CD4-positive, alpha-beta memory T cell (primary cell): ENCODE measurements around the gene HTR2B. TPM values are rescaled to one million over a fixed set of nuclear protein-coding genes. Genes with fewer than 3 reads are reported as not detected.

Source experiments
- CTCF ChIA-PET: fragments of 350-600 bp; sonication (Branson Sonifier 250); formaldehyde crosslinking; loops from one replicate; lab custom pipeline; 2021; ENCODE audit warnings: inconsistent platforms; ENCODE audit not compliant: partially characterized antibody; lab: Charles Lee
- POLR2A ChIA-PET: fragments of 350-600 bp; sonication (Branson Sonifier 250); formaldehyde crosslinking; loops from one replicate; lab custom pipeline; 2021; ENCODE audit not compliant: partially characterized antibody; lab: Charles Lee
- DNase-seq, 5 donors: peaks; one replicate each; pipeline versions ENCODE4 v3.0.0 to v3.0.0-alpha.2; 2020 to 2022; ENCODE audit warnings: mixed read lengths in 1 of 5
- H3K27ac ChIP-seq: one replicate; pipeline ENCODE4 v1.7.0; 2013; ENCODE audit warnings: low read depth, low read length
- H3K27me3 ChIP-seq: 2 replicates; pipeline ENCODE4 v1.7.0; 2013; ENCODE audit warnings: mild to moderate bottlenecking, low read length, moderate library complexity; ENCODE audit not compliant: insufficient read depth
- H3K36me3 ChIP-seq: 2 replicates; pipeline ENCODE4 v1.7.0; 2013; ENCODE audit warnings: mild to moderate bottlenecking, low read length, moderate library complexity; ENCODE audit not compliant: insufficient read depth
- H3K4me1 ChIP-seq: 2 replicates; pipeline ENCODE4 v1.7.0; 2013; ENCODE audit warnings: mild to moderate bottlenecking, low read length, moderate library complexity; ENCODE audit not compliant: insufficient read depth
- H3K4me3 ChIP-seq, 2 donors: one replicate each; pipeline ENCODE4 v1.7.0; 2013; ENCODE audit warnings: low read length in 2 of 2, mild to moderate bottlenecking in 1 of 2
- H3K9me3 ChIP-seq, 2 donors: one replicate each; pipeline ENCODE4 v1.7.0; 2013; ENCODE audit warnings: low read length in 2 of 2, control low read depth in 1 of 2; ENCODE audit not compliant: control insufficient read depth in 1 of 2
- H3K27ac Mint-ChIP-seq, 7 donors: one replicate each; pipeline ENCODE4 v1.8.0; 2020 to 2021; ENCODE audit warnings: mixed read lengths in 7 of 7, mild to moderate bottlenecking in 6 of 7, inconsistent platforms in 3 of 7, moderate library complexity in 3 of 7
- H3K27me3 Mint-ChIP-seq, 2 donors: one replicate each; pipeline ENCODE4 v1.8.0; 2020 to 2021; ENCODE audit warnings: mixed read lengths in 2 of 2
- H3K36me3 Mint-ChIP-seq, 2 donors: one replicate each; pipeline ENCODE4 v1.8.0; 2020 to 2021; ENCODE audit warnings: mixed read lengths in 2 of 2, inconsistent platforms in 1 of 2, mild to moderate bottlenecking in 1 of 2
- H3K4me1 Mint-ChIP-seq, 4 donors: one replicate each; pipeline ENCODE4 v1.8.0; 2020 to 2021; ENCODE audit warnings: mixed read lengths in 4 of 4, mild to moderate bottlenecking in 1 of 4
- H3K4me3 Mint-ChIP-seq, 8 donors: one replicate each; pipeline ENCODE4 v1.8.0; 2020 to 2021; ENCODE audit warnings: mixed read lengths in 8 of 8, mild to moderate bottlenecking in 7 of 8, moderate library complexity in 6 of 8, inconsistent platforms in 3 of 8
- H3K9me3 Mint-ChIP-seq, 8 donors: one replicate each; pipeline ENCODE4 v1.8.0; 2020 to 2021; ENCODE audit warnings: mixed read lengths in 8 of 8, mild to moderate bottlenecking in 5 of 8, inconsistent platforms in 3 of 8, moderate library complexity in 1 of 8
- intact Hi-C: fragments of 100-400 bp; cut with micrococcal nuclease; formaldehyde crosslinking; loops from one replicate; pipeline ENCODE4 v1.15.1; 2023
- polyA plus RNA-seq, 2 donors: library from polyadenylated mRNA; unstranded; fragments of 300-500 nt; fragmentation: Illumina TruSeq; gene quantifications; one replicate each; pipeline ENCODE4 v1.2.3, GENCODE V29; 2021
- total RNA-seq, 2 experiments: library from RNA; stranded (reverse); gene quantifications; one replicate each; pipeline ENCODE4 v1.2.3, GENCODE V29; 2021

Gene HTR2B
- total and polyA plus RNA-seq, 4 experiments from 2014 or later: 0.10 to 0.21 TPM; not detected in 2

- H3K4me3 Mint-ChIP-seq: no peak overlapping the region
- ChIA-PET POLR2A (no interaction called here), CTCF (no interaction called here)
- H3K9me3 ChIP-seq: no peaks in the 10 kb centered on the region
- no peak for DNase-seq
- no peaks in the 10 kb centered on the region for H3K36me3 ChIP-seq
- H3K36me3 Mint-ChIP-seq: peaks cover 5% of the 10 kb centered on the region in 2 donors
- peaks cover 0 to 7% (median 5%) of the 10 kb centered on the region in 4 donors for H3K4me1 Mint-ChIP-seq
- H3K9me3 Mint-ChIP-seq: no peaks in the 10 kb centered on the region
- H3K27me3 ChIP-seq: no peaks in the 10 kb centered on the region
- H3K4me1 ChIP-seq: no peaks in the 10 kb centered on the region
- H3K27ac Mint-ChIP-seq: no peak overlapping the region
- no peak overlapping the region for H3K27ac ChIP-seq
- H3K27me3 Mint-ChIP-seq: no peaks in the 10 kb centered on the region
- intact Hi-C loops: no loop called here
- no peak overlapping the region for H3K4me3 ChIP-seq
Observed at GRCh38 chr2:231133365-231134099, 8.7 kb upstream of the HTR2B start.

GRCh38 chr2:231132129-231132528, 7.3 kb upstream of the HTR2B start:
- H3K4me3 ChIP-seq: no peak overlapping the region
- intact Hi-C loops: no loop called here
- Mint-ChIP-seq H3K27me3 (no peaks in the 10 kb centered on the region), H3K36me3 (peaks cover 0 to 4% of the 10 kb centered on the region in 2 donors), H3K4me3 (no peak overlapping the region), H3K27ac (no peak overlapping the region), H3K4me1 (peaks cover 0 to 7% (median 6%) of the 10 kb centered on the region in 4 donors), H3K9me3 (no peaks in the 10 kb centered on the region)
- H3K36me3 ChIP-seq: no peaks in the 10 kb centered on the region
- DNase-seq: no peak
- no peaks in the 10 kb centered on the region for H3K4me1 ChIP-seq
- ChIA-PET CTCF (interaction anchor here (0.7 kb wide), 1 partner anchor 9 kb away, joined by 3 read pairs; no protein-coding TSS in a partner anchor), POLR2A (no interaction called here)
- no peaks in the 10 kb centered on the region for H3K9me3 ChIP-seq
- H3K27me3 ChIP-seq: no peaks in the 10 kb centered on the region
- no peak overlapping the region for H3K27ac ChIP-seq

GRCh38 chr2:231130336-231131056, 5.7 kb upstream of the HTR2B start:
- Histone ChIP-seq H3K27me3 (no peaks in the 10 kb centered on the region), H3K4me1 (peaks cover 2% of the 10 kb centered on the region), H3K4me3 (no peak overlapping the region), H3K36me3 (no peaks in the 10 kb centered on the region), H3K27ac (no peak overlapping the region), H3K9me3 (no peaks in the 10 kb centered on the region)
- Mint-ChIP-seq H3K36me3 (peaks cover 0 to 7% of the 10 kb centered on the region in 2 donors), H3K4me1 (peaks cover under 1 to 9% (median 6%) of the 10 kb centered on the region in 4 donors), H3K9me3 (no peaks in the 10 kb centered on the region), H3K27ac (peak overlapping the region in 1 of 7 donors; percentile 63), H3K27me3 (no peaks in the 10 kb centered on the region), H3K4me3 (no peak overlapping the region)
- ChIA-PET CTCF (interaction anchor here (1.4 kb wide), 2 partner anchors 80 to 321 kb away, joined by 3 to 4 read pairs; no protein-coding TSS in a partner anchor), POLR2A (no interaction called here)
- intact Hi-C loops: no loop called here
- DNase-seq: no peak

GRCh38 chr2:231129216-231129615, 4.4 kb upstream of the HTR2B start:
- Histone ChIP-seq H3K27me3 (no peaks in the 10 kb centered on the region), H3K36me3 (no peaks in the 10 kb centered on the region), H3K9me3 (no peaks in the 10 kb centered on the region), H3K4me3 (no peak overlapping the region), H3K27ac (no peak overlapping the region), H3K4me1 (peaks cover 14% of the 10 kb centered on the region)
- Mint-ChIP-seq H3K9me3 (no peaks in the 10 kb centered on the region), H3K4me3 (no peak overlapping the region), H3K4me1 (peaks cover 10 to 22% (median 12%) of the 10 kb centered on the region in 4 donors), H3K27me3 (no peaks in the 10 kb centered on the region), H3K27ac (no peak overlapping the region), H3K36me3 (peaks cover 0 to 7% of the 10 kb centered on the region in 2 donors)
- no peak for DNase-seq
- ChIA-PET CTCF (interaction anchor here (1.4 kb wide), 1 partner anchor 78 kb away, joined by 3 read pairs; no protein-coding TSS in a partner anchor), POLR2A (no interaction called here)
- intact Hi-C loops: no loop called here

GRCh38 chr2:231128541-231128940, 3.7 kb upstream of the HTR2B start:
- Histone ChIP-seq H3K27me3 (no peaks in the 10 kb centered on the region), H3K27ac (no peak overlapping the region), H3K4me3 (no peak overlapping the region), H3K4me1 (peaks cover 21% of the 10 kb centered on the region), H3K9me3 (no peaks in the 10 kb centered on the region), H3K36me3 (no peaks in the 10 kb centered on the region)
- DNase-seq: no peak
- Mint-ChIP-seq H3K9me3 (no peaks in the 10 kb centered on the region), H3K27ac (peak overlapping the region in 1 of 7 donors; percentile 4), H3K36me3 (peaks cover 0 to 7% of the 10 kb centered on the region in 2 donors), H3K4me1 (peaks cover 16 to 27% (median 18%) of the 10 kb centered on the region in 4 donors), H3K4me3 (no peak overlapping the region), H3K27me3 (no peaks in the 10 kb centered on the region)
- intact Hi-C loops: no loop called here
- CTCF ChIA-PET: interaction anchor here (0.8 kb wide), 1 partner anchor 8 kb away, joined by 3 read pairs; no protein-coding TSS in a partner anchor
- POLR2A ChIA-PET: no interaction called here

GRCh38 chr2:231127936-231128335, 3.1 kb upstream of the HTR2B start:
- Histone ChIP-seq H3K27ac (no peak overlapping the region), H3K4me3 (no peak overlapping the region), H3K4me1 (peaks cover 23% of the 10 kb centered on the region), H3K36me3 (no peaks in the 10 kb centered on the region), H3K27me3 (no peaks in the 10 kb centered on the region), H3K9me3 (no peaks in the 10 kb centered on the region)
- Mint-ChIP-seq H3K36me3 (peaks cover 0 to 7% of the 10 kb centered on the region in 2 donors), H3K4me1 (peaks cover 20 to 32% (median 23%) of the 10 kb centered on the region in 4 donors), H3K9me3 (no peaks in the 10 kb centered on the region), H3K27ac (no peak overlapping the region), H3K4me3 (no peak overlapping the region), H3K27me3 (no peaks in the 10 kb centered on the region)
- POLR2A ChIA-PET: no interaction called here
- intact Hi-C loops: no loop called here
- DNase-seq: no peak
- CTCF ChIA-PET: interaction anchor here (0.8 kb wide), 1 partner anchor 8 kb away, joined by 3 read pairs; no protein-coding TSS in a partner anchor

GRCh38 chr2:231127480-231127879, 2.6 kb upstream of the HTR2B start:
- Mint-ChIP-seq H3K4me1 (peaks cover 16 to 27% (median 23%) of the 10 kb centered on the region in 4 donors), H3K27me3 (no peaks in the 10 kb centered on the region), H3K9me3 (no peaks in the 10 kb centered on the region), H3K27ac (no peak overlapping the region), H3K36me3 (peaks cover 0 to 7% of the 10 kb centered on the region in 2 donors), H3K4me3 (no peak overlapping the region)
- no peak for DNase-seq
- Histone ChIP-seq H3K27ac (no peak overlapping the region), H3K36me3 (no peaks in the 10 kb centered on the region), H3K9me3 (no peaks in the 10 kb centered on the region), H3K4me3 (no peak overlapping the region), H3K4me1 (peaks cover 23% of the 10 kb centered on the region), H3K27me3 (no peaks in the 10 kb centered on the region)
- intact Hi-C loops: no loop called here
- CTCF ChIA-PET: no interaction called here
- POLR2A ChIA-PET: no interaction called here
